Measurements from ENCODE around the gene COA7.
"Not testable (repeated sequence)": the region's sequence is repeated elsewhere in the genome, so short reads cannot be mapped to it uniquely, and the experiment has no call there.

Gene COA7

GRCh38 chr1:52697795-52698674 lies at the start of gene COA7:
TSS of gene COA7 (minus strand) at chr1:52698347. CDS start at chr1:52698326, 21 bp downstream.
- DNase-seq = peak; percentile 65

DNA sequence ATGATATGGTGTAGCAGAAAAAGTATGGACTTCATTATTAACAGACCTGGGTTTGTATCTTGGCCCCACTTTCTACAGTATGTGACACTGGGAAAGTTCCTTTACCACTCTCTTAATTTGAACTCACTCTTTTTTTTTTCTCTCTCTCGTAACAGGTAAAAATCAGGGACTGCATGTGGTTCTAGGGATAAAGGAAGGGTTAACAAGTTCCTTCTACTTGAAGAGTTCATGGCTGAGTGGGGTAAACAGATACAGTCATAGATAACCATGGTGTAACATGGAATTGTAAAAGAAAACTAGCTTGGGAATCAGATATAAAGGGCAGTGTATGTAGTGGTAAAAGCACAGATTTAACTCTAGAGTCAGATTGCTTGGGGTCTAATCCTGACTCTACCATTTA lies 49.3 kb upstream of the COA7 start:
- no peak for DNase-seq

DNA sequence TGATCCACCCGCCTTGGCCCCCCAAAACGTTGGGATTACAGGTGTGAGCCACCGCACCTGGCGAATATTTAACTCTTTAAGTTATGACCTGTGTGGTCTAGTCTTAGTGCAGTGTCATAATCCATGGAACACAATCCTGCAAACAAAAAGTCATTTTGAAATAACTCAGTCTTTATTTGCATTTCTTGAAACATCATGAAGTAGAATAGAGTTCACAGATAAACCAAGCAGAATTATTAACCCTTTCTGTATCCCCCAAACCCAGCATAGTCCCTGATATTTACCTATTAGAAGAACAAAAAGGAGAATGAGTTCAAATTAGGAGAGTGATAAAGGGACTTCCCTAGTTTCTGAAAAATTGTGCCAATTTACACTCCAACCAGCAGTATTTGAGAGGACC lies 48.0 kb upstream of the COA7 start:
- DNase-seq = no peak

DNA sequence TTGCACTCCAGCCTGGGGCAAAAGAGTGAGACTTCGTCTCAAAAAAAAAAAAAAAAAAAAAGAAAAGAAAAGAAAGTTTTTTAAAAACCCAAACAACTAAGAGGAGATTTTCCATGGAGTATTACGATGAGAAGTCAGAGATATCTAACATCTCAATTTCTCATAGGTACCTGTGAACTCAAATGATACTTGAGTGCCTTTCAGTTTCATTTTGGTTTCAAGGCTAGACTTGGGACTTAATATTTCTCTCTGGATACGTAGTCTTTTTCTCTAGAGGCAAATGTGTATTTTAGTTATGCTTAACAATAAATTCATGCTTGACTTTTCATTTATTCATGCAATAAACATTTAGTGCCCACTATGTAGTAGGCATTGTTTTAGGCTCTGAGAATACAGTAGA lies 43.1 kb upstream of the COA7 start:
- no peak for DNase-seq

GRCh38 chr1:52739699-52740467 lies 41.7 kb upstream of the COA7 start:
- no peak for DNase-seq

GRCh38 chr1:52738893-52739292 lies 40.7 kb upstream of the COA7 start:
- DNase-seq = no peak

- no peak for DNase-seq
These were observed 40.0 kb upstream of the COA7 start for GRCh38 chr1:52738148-52738547.

GRCh38 chr1:52735371-52735770 lies 37.2 kb upstream of the COA7 start:
- DNase-seq = not testable (repeated sequence)

DNA sequence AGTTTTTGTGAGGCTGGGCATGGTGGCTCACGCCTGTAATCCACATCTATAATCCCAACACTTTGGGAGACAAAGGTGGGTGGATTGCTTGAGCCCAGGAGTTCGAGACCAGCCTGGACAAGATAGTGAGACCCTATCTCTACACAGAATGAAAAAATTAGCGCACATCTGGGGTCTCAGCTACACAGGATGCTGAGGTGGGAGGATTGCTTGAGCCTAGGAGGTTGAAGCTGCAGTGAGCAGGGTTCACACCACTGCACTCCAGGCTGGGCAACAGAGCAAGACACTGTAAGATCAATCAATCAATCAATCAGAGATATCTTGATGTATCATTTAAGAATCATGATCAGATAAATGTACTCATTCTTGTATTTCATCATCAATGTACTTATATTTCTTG lies 35.2 kb upstream of the COA7 start:
- DNase-seq = no peak

DNA sequence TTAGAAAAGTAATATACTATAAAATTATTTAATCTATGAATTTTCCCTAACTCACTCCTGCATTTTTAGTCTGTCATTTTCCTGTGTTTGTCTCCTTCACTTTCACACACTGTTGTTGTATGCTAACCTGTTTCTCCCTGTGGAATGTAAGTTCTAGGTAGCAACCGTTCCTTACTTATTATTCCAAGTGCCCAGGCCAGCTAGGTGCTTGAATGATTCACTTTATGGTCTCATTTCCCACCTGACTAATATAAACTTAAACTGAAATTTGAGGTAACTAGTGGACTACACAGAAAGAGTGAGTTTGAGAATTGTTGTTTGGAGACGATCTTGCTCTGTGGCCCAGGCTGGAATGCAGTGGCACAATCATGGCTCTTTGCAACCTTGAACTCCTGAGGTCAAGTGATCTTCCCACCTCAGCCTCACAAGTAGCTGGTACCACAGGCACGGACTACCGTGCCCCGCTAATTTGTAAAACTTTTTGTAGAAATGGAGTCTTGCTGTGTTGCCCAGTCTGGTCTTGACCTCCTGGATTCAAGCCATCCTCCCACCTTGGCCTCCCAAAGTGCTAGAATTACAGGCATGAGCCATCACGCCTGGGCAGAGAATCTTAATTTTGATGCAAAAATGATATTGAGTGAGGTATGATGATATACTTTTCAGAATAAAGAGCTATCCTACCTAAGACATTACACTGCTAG lies 30.0 kb upstream of the COA7 start:
- DNase-seq = no peak

- DNase-seq = no peak
These were observed 29.0 kb upstream of the COA7 start for GRCh38 chr1:52727114-52727586.

- peak; percentile 93 for DNase-seq
These were observed 28.3 kb upstream of the COA7 start, which contains the start of gene ZYG11B for GRCh38 chr1:52726265-52727113. TSS of gene ZYG11B (plus strand) at chr1:52726453. CDS start at chr1:52726654, 201 bp downstream.

GRCh38 chr1:52725903-52726264 lies 27.7 kb upstream of the COA7 start:
- DNase-seq = no peak

GRCh38 chr1:52723260-52723659 lies 25.1 kb upstream of the COA7 start:
- no peak for DNase-seq

GRCh38 chr1:52715296-52715695 lies 17.1 kb upstream of the COA7 start:
- not testable (repeated sequence) for DNase-seq

- no peak for DNase-seq
These were observed 15.4 kb upstream of the COA7 start for GRCh38 chr1:52713590-52713989.

- DNase-seq = no peak
These were observed 10.9 kb upstream of the COA7 start for GRCh38 chr1:52709016-52709415.

GRCh38 chr1:52707927-52708655 lies 9.9 kb upstream of the COA7 start:
- DNase-seq = no peak

DNA sequence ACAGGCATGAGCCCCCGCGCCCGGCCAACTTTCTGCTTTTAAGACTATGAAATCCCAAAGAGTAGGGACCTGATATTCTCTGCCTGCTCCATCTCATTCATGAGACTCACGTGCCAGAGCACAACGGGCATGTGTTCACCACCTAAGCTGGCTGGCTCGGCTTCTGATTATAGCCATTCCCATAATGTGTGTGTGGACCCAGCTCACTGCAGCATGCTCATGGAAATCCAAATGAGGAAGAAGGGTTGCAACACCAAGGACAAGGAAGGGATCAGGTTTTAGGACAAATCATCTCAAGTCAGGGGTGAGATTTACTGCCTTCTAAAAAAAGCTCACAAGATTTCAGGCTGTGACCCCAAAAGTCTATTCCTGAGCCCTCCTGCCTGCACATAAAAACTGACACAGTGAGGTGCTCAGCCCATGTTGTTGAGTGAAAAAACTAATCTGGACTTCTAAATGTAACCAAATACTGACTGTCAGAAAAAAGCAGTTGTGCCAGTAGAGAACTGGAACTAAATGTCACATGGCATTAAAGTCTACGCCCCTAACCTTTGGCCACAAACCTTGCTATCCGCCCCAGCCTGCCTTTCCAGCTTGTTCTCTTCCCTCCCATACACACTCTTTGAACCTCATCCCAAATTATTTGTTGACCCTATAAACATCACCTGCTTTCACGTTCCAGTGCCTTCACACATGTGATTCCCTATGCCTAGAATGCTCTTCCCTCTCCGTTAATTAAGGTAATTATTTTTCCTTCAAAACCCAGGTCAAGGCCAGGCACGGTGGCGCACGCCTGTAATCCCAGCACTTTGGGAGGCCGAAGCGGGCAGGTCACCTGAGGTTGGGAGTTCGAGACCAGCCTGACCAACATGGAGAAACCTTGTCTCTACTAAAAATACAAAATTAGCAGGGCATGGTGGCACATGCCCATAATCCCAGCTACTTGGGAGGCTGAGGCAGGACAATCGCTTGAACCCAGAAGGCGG lies 9.1 kb upstream of the COA7 start:
- DNase-seq = no peak

DNA sequence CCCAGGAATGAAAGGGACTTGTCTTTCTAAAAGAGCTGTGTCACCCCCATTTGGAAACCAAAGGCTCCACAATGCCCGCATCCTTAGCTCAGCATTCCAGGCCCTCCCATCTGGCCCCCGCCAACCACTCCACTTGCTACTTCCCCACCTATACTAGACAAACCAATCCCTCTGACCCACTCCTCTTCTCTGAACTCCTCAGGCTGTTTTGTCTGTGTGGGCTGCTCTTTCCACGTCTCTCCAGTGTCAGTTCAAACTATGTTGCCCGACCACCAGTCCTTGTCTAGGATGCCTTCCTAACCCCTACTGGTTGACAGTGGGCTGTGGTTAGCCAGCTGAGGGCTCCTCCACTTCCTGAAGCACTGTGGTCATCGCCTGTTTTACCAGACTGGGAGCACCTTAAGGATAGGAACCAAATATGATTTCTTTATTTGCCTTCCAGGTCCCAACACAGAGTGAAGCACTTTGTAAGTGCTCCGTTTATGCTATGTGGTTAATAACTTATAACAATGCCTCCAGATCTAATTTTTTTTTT lies 8.1 kb upstream of the COA7 start:
- DNase-seq = no peak
